PFSK-1 (cell line): ENCODE measurements around the gene ST3GAL6.

Source experiments
- FOXP2 ChIP-seq: optimal IDR thresholded peaks from 2 replicates; pipeline ENCODE3; 2011; ENCODE audit warnings: borderline replicate concordance, control low read depth, inconsistent platforms; ENCODE audit not compliant: insufficient read depth; ENCODE audit errors: extremely low read length, extremely low read depth
- POLR2AphosphoS5 ChIP-seq: IDR thresholded peaks from 2 replicates; pipeline ENCODE4 v1.6.1; 2012; ENCODE audit warnings: low read depth, mild to moderate bottlenecking, control low read depth, low read length, moderate library complexity
- SIN3A ChIP-seq: IDR thresholded peaks from 2 replicates; pipeline ENCODE4 v1.6.1; 2012; ENCODE audit warnings: mild to moderate bottlenecking, low read length, moderate library complexity, borderline replicate concordance; ENCODE audit not compliant: insufficient read depth
- TAF1 ChIP-seq: IDR thresholded peaks from 2 replicates; pipeline ENCODE4 v1.6.1; 2012; ENCODE audit warnings: low read length, control low read depth, borderline replicate concordance; ENCODE audit not compliant: insufficient read depth
- TF ChIP-seq, protein P1 (sequence below), 2 experiments: IDR thresholded peaks; 2 replicates each; pipeline versions ENCODE4 v1.6.1 to v1.8.0; 2011 to 2012; ENCODE audit warnings: low read depth in 2 of 2, low read length in 2 of 2, control low read depth in 1 of 2, inconsistent platforms in 1 of 2, mild to moderate bottlenecking in 1 of 2, moderate library complexity in 1 of 2; ENCODE audit not compliant: insufficient read depth in 1 of 2

The ST3GAL6 gene

DNA sequence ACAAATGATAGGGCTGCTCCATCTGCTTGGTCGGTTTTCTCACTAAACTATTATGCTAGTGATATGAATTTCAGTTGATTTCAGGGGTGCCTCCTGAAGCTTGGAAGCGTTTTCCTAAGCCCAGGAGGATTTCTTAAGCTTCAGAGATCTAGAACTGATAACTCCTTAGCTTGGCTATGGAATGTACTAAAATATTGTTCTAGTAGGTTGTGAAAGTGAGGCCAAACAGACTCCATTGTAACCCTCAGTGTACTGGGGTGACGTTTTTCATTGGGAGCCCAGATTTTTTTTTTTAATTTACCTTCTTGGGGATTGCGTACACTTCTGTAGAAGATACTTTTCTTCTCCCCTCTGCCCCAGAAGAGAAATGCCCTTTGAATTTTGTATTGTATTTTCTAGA is 17.0 kb upstream of the ST3GAL6 start:
- no peak for TF ChIP-seq TAF1
- no peak for TF ChIP-seq FOXP2
- TF ChIP-seq POLR2AphosphoS5 = no peak
- TF ChIP-seq SIN3A = no peak
- TF ChIP-seq, protein P1, sequence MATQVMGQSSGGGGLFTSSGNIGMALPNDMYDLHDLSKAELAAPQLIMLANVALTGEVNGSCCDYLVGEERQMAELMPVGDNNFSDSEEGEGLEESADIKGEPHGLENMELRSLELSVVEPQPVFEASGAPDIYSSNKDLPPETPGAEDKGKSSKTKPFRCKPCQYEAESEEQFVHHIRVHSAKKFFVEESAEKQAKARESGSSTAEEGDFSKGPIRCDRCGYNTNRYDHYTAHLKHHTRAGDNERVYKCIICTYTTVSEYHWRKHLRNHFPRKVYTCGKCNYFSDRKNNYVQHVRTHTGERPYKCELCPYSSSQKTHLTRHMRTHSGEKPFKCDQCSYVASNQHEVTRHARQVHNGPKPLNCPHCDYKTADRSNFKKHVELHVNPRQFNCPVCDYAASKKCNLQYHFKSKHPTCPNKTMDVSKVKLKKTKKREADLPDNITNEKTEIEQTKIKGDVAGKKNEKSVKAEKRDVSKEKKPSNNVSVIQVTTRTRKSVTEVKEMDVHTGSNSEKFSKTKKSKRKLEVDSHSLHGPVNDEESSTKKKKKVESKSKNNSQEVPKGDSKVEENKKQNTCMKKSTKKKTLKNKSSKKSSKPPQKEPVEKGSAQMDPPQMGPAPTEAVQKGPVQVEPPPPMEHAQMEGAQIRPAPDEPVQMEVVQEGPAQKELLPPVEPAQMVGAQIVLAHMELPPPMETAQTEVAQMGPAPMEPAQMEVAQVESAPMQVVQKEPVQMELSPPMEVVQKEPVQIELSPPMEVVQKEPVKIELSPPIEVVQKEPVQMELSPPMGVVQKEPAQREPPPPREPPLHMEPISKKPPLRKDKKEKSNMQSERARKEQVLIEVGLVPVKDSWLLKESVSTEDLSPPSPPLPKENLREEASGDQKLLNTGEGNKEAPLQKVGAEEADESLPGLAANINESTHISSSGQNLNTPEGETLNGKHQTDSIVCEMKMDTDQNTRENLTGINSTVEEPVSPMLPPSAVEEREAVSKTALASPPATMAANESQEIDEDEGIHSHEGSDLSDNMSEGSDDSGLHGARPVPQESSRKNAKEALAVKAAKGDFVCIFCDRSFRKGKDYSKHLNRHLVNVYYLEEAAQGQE (IDR thresholded peaks at IDR 0.05; ENCODE audit: insufficient read depth in 1 of 2, low read depth in 2 of 2, low read length in 2 of 2) = no peak

DNA sequence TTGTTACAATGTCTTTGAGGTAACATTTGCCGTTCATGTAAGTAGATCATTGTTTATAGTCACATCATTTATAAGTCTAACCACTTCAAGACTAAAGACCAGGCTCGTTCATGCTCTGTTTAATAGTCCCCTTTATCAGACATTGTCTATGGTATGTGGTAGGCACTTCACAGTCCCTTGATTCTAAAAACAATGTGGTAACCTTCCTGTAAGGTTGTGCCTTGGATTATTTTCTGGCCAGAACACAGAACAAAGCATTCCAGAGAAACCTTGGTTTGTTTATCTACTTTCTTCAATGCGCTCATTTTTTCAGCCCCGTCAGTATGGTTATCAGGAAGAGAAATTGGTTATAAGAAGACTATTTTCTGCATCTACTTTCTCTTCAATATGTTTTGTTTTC is 16.3 kb upstream of the ST3GAL6 start:
- TF ChIP-seq, protein P1 (IDR thresholded peaks at IDR 0.05; ENCODE audit: insufficient read depth in 1 of 2, low read depth in 2 of 2, low read length in 2 of 2) = no peak
- TF ChIP-seq FOXP2 (no peak), TAF1 (no peak), POLR2AphosphoS5 (no peak), SIN3A (no peak)

DNA sequence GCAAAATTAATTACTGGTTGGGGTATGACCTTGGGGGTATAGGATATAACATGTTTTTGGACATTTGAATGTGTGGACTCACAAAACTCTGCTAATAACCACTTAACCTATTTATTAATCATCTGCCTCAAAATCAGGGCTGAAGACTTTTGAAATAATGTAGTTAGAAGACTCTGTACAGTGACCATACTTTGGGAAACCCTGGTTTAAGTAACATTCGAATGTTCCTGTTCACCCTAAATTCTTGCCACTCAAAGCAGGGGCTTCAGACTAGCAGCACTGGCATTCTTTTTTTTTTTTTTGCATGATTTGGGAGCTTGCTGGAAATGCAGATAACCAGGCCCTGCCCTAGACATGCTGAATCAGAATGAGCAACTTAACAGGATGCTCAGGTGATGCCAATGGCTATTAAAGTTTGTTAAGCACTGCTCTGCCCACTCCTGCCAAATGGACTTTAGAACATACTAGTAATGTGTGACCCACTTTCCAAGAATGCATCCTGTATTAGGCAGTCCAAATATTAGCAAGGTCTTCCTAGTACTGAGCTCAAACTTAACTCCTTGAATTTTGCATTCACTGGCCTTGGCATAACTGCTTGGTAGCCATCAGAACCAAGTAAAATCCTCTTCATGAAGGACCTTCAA is 12.7 kb upstream of the ST3GAL6 start:
- TF ChIP-seq POLR2AphosphoS5 (no peak), FOXP2 (no peak), TAF1 (no peak)
- TF ChIP-seq, protein P1 (IDR thresholded peaks at IDR 0.05; ENCODE audit: insufficient read depth in 1 of 2, low read depth in 2 of 2, low read length in 2 of 2) = no peak

DNA sequence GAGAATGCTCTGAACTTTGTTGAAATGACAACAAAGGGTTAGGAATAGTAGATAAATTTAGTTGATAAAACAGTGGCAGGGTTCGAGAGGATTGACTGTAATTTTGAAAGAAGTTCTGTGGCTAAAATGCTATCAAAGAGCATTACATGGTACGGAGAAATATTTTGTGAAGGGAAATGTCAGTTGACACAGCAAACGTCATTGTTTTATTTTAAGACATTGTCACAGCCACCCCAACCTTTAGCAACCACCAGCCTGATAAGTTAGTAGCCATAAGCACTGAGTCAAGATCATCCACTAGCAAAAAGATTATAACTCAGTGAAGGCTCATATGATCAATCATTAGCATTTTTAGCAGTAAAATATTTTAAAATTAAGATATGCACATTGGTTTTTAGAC is 8.7 kb upstream of the ST3GAL6 start:
- TF ChIP-seq, protein P1 (IDR thresholded peaks at IDR 0.05; ENCODE audit: insufficient read depth in 1 of 2, low read depth in 2 of 2, low read length in 2 of 2) = no peak
- no peak for TF ChIP-seq FOXP2
- TF ChIP-seq POLR2AphosphoS5 = no peak
- no peak for TF ChIP-seq TAF1

DNA sequence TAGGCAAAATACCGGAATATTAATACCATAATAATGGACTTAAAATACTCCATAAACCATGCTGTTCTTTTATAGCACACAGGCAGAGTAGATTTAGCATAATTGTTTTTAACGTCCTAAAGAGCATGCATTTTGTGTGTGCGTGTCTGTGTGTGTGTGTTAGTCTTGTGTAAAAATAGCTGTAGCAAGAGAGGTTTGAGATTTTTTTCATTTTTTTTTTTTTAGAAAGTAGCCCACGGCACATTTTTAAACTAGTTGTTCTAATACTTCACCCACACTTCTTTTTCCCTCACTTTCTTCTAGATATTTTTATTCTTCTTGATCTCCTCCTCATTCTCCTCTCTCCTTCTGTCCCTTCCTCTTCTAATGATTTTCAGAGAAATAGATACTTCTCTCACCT is 7.5 kb upstream of the ST3GAL6 start:
- TF ChIP-seq POLR2AphosphoS5 (no peak), TAF1 (no peak), FOXP2 (no peak), SIN3A (no peak)
- TF ChIP-seq, protein P1 (IDR thresholded peaks at IDR 0.05; ENCODE audit: insufficient read depth in 1 of 2, low read depth in 2 of 2, low read length in 2 of 2) = no peak
